SKM-1 (cell line): ENCODE data around the gene CAPN15.

Experiments
- DNase-seq: peaks from one replicate; lab custom pipeline; 2025; ENCODE audit not compliant: unreplicated experiment; lab: John Stamatoyannopoulos, UW

CAPN15 gene

GRCh38 chr16:575354-576196 is 48.1 kb downstream of the CAPN15 start:
- DNase-seq, result no peak

- no peak for DNase-seq
These were observed 48.8 kb downstream of the CAPN15 start for GRCh38 chr16:576197-576822.

GRCh38 chr16:576823-577201 is 49.3 kb downstream of the CAPN15 start:
- DNase-seq, result no peak

- no peak for DNase-seq
These were observed 50.3 kb downstream of the CAPN15 start for GRCh38 chr16:577796-578195.

GRCh38 chr16:578232-578869 is 50.8 kb downstream of the CAPN15 start:
- DNase-seq, result no peak

GRCh38 chr16:578870-579405 is 51.4 kb downstream of the CAPN15 start:
- DNase-seq, result no peak

GRCh38 chr16:580141-580945 is 52.8 kb downstream of the CAPN15 start:
- no peak for DNase-seq

- DNase-seq, result no peak
These were observed 53.5 kb downstream of the CAPN15 start for GRCh38 chr16:580946-581498.

- no peak for DNase-seq
These were observed 54.7 kb downstream of the CAPN15 start for GRCh38 chr16:582218-582613.

GRCh38 chr16:582614-583331 is 55.3 kb downstream of the CAPN15 start:
- DNase-seq, result no peak

- no peak for DNase-seq
These were observed 55.9 kb downstream of the CAPN15 start for GRCh38 chr16:583470-583814.

GRCh38 chr16:583815-584591 is 56.5 kb downstream of the CAPN15 start:
- DNase-seq, result no peak

GRCh38 chr16:585351-585750 is 57.8 kb downstream of the CAPN15 start:
- no peak for DNase-seq

- no peak for DNase-seq
These were observed 58.6 kb downstream of the CAPN15 start for GRCh38 chr16:586047-586644.

GRCh38 chr16:586645-587590 is 59.4 kb downstream of the CAPN15 start:
- no peak for DNase-seq

- DNase-seq, result no peak
These were observed 61.1 kb downstream of the CAPN15 start for GRCh38 chr16:588639-588888.

GRCh38 chr16:588889-589657 is 61.6 kb downstream of the CAPN15 start:
- peak; percentile 81 for DNase-seq
